NB4 (cell line): ENCODE results near the gene MRTFA.

Source experiments
- DNase-seq: peaks from one replicate; pipeline ENCODE4 v3.0.0; 2010; ENCODE audit warnings: low read depth
- H3K4me3 ChIP-seq: one replicate; pipeline ENCODE4 v1.5.1; 2011; ENCODE audit warnings: mild to moderate bottlenecking, low read depth, low read length, moderate library complexity
- MYC ChIP-seq: IDR thresholded peaks from 2 replicates; pipeline ENCODE4 v1.6.1; 2011; ENCODE audit warnings: low read depth, low read length
- POLR2A ChIP-seq: IDR thresholded peaks from 2 replicates; pipeline ENCODE4 v1.6.1; 2011; ENCODE audit warnings: mild to moderate bottlenecking; ENCODE audit not compliant: insufficient read length; ENCODE audit errors: extremely low read depth
- TF ChIP-seq, protein P1 (sequence below): IDR thresholded peaks from 2 replicates; pipeline ENCODE4 v1.6.1; 2011; ENCODE audit warnings: low read depth, low read length
- TF ChIP-seq, protein P2 (sequence below): IDR thresholded peaks from one replicate; pipeline ENCODE4 v1.5.1; 2012; ENCODE audit warnings: low read depth, low read length

The MRTFA gene

GRCh38 chr22:40407021-40407761 is 229.3 kb downstream of the MRTFA start:
- TF ChIP-seq, protein P1, sequence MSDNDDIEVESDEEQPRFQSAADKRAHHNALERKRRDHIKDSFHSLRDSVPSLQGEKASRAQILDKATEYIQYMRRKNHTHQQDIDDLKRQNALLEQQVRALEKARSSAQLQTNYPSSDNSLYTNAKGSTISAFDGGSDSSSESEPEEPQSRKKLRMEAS, result no peak
- no peak for DNase-seq
- no peak overlapping the region for H3K4me3 ChIP-seq

DNA sequence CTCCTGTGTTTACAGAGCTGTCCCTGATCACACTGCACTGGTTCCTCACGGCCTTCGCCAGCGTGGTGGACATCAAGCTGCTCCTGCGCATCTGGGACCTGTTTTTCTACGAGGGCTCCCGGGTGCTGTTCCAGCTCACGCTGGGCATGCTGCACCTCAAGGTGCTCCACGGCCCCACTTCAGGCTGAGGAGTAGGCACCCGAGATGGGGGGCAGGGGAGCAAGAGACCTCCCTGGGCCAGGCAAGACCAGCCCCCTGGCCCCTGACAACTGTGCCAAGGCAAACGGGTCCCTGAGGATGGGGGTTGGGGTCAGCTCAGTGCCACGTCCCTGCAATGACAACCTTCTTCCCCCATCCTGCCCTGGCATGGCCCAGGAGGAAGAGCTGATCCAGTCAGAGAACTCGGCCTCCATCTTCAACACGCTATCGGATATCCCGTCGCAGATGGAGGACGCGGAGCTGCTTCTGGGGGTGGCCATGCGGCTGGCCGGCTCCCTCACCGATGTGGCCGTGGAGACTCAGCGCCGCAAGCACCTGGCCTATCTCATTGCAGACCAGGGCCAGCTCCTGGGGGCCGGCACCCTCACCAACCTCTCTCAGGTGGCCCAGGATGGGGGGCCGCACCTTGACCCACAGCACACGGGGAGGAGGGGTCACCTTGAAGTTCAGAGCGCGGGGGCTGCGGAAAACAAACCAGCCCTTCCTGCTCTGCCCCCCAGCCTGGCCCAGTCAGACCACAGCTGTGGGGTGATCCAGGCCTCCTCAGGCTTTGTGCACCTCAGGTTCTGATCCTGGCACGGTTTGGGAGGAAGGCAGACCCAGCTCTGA is 230.2 kb downstream of the MRTFA start:
- TF ChIP-seq MYC, result no peak
- TF ChIP-seq POLR2A, result no peak
- TF ChIP-seq, protein P1, result no peak
- TF ChIP-seq, protein P2, sequence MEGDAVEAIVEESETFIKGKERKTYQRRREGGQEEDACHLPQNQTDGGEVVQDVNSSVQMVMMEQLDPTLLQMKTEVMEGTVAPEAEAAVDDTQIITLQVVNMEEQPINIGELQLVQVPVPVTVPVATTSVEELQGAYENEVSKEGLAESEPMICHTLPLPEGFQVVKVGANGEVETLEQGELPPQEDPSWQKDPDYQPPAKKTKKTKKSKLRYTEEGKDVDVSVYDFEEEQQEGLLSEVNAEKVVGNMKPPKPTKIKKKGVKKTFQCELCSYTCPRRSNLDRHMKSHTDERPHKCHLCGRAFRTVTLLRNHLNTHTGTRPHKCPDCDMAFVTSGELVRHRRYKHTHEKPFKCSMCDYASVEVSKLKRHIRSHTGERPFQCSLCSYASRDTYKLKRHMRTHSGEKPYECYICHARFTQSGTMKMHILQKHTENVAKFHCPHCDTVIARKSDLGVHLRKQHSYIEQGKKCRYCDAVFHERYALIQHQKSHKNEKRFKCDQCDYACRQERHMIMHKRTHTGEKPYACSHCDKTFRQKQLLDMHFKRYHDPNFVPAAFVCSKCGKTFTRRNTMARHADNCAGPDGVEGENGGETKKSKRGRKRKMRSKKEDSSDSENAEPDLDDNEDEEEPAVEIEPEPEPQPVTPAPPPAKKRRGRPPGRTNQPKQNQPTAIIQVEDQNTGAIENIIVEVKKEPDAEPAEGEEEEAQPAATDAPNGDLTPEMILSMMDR, result no peak
- no peak for DNase-seq
- H3K4me3 ChIP-seq, result no peak overlapping the region

DNA sequence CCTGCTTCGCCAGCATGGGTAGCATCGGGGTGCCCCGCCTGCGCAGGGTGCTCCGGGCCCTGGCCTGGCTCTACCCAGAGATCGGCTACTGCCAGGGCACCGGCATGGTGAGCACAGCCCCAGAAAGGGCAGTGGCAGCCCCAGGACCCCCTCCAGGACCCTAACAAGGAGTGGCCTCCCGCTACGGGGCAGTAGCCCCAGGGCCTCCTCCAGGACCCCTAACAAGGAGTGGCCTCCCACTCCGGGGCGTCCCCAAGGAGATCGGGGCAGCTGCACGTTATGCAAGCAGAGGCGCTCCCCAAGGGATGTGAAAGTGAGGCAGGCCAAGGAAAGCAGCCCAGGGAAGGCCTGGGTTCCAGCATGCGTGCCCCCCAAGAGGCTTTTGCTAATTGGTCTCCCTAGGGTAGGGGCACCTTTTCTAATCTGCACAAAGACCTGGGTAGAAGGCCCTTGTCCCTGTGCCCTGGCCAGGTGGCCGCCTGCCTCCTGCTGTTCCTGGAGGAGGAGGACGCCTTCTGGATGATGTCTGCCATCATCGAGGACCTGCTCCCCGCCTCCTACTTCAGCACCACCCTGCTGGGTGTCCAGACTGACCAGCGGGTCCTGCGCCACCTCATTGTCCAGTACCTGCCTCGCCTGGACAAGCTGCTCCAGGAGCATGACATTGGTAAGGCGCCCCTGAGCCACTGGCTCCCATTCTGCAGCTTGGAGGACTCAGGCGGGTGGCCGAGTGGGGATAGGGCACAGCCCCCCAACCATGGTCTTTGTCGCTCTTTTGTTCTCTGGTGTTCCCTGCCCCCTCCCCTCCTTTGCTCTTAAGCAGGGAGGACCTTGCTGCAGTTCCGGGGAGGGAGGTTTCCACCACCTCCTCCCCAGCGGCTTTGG is 231.1 kb downstream of the MRTFA start:
- H3K4me3 ChIP-seq, result no peak overlapping the region
- no peak for DNase-seq
- TF ChIP-seq POLR2A (no peak), MYC (no peak)
- TF ChIP-seq, protein P2, result no peak
- TF ChIP-seq, protein P1, result no peak

DNA sequence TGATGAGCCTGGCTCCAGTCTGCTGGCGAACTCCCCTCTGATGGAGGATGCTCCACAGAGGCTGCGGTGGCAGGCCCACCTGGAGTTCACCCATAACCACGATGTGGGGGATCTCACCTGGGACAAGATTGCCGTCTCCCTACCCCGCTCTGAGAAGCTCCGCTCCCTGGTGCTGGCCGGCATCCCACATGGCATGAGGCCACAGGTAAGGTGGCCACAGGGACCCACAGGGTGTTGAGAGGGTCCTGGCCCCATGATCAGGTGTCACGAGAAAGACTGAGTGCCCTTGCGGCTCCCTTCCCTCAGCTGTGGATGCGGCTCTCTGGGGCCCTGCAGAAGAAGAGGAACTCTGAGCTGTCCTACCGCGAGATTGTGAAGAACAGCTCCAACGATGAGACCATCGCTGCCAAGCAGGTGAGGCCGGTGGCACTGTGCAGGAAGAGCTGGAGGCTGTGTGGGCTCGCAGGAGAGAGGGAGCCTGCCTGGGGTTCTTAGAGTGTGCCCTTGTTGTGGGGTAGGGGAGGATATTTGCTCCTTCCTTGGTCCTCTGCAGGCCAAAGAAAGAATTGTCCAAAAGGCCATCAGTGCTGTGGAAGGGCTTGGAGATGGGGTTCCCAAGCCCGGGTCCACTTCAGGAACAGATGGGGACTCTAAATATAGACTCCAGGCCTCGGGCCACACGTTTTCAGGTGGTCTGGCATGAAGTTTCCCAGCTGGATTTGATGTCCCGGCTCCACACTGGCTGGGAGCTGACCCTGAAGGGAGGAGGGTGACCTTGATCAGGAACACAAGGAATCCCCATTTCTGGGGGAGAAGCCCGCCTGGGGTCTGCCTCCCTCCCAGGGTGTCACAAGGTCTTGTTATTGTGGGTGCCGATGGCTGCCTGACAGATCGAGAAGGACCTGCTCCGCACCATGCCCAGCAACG is 232.0 kb downstream of the MRTFA start:
- TF ChIP-seq MYC (no peak), POLR2A (no peak)
- TF ChIP-seq, protein P2, result no peak
- TF ChIP-seq, protein P1, result no peak
- DNase-seq, result no peak
- no peak overlapping the region for H3K4me3 ChIP-seq

DNA sequence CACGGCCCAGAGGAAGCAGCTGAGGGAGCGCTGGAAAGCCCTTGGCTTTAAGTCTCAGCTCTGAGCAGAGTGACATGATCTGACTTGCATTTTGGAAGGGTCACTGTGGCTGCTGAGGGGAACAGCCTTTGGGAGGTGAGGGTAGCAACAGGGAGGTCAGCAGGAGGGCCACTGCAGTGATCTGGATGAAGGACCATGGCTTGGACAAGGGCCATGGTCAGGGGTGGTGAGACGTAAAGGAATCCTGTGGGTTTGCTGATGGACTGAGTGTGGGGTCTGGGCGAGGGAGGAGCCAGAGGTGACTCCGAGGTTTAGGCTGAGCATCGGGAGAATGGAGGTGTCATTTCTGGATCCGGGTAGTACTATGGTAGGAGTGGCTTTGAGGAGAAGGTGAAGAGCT is 232.9 kb downstream of the MRTFA start:
- H3K4me3 ChIP-seq, result no peak overlapping the region
- TF ChIP-seq, protein P1, result no peak
- no peak for TF ChIP-seq MYC
- TF ChIP-seq POLR2A, result no peak
- TF ChIP-seq, protein P2, result no peak
- no peak for DNase-seq
